ENCODE data around the gene FKBP6.
A peak's percentile ranks its signal among the peaks of the same experiment; 100 is the strongest.
"Not testable (repeated sequence)": the region's sequence is repeated elsewhere in the genome, so short reads cannot be mapped to it uniquely, and the experiment has no call there.

The FKBP6 gene

DNA sequence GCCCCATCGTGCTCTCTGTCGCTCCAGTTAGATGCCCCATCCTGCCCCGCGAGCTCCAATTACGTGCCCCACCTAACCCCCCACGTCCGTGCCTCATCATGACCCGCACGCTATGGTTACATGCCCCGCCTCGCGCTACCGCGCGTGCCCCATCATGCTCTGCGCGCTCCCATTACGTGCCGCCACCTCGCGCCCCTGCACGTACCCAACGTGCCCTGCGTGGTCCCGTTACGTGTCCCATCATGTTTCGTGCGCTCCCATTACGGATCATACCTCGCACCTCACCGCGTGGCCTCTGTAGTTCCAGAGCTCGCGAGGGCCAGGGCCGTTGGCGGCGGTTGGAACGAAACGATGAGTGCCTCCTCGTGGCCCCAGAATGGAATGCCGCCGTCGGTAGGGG, at the start of gene FKBP6, which contains the start of gene TRIM50:
Gene FKBP6 (plus strand): TSS at position 240 of the 400 bp plus-strand sequence. CDS start 268 bp downstream, outside the sequence.
Gene TRIM50 (minus strand): TSS at position 161 of the 400 bp plus-strand sequence. CDS start 3,295 bp downstream, outside the sequence.
- DNase-seq: not testable (repeated sequence)

GRCh38 chr7:73297235-73297634, 30.7 kb upstream of the FKBP6 start:
- not testable (repeated sequence) for DNase-seq

- not testable (repeated sequence) for DNase-seq
Measured at GRCh38 chr7:73297706-73298105, 30.3 kb upstream of the FKBP6 start.

DNA sequence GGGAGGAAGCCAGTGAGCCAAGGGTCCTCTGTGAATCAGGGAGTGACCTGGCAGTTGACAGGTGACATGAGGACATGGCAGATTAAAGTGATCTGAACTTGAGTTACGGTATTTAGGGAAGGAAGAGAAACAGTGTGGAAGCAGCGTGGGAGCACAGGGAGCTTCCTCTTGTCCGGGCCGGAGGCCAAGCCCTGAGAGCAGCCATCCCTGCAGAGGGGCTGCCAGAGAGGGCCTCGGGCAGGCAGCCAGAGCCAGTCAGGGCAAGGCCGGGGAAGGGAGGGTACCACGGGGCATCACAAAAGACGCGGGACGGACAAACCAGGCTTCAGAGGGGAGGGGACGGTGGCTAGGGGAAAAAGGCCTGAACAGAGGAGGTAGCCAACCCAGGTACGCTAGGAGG, 28.1 kb upstream of the FKBP6 start:
- DNase-seq: not testable (repeated sequence)

DNA sequence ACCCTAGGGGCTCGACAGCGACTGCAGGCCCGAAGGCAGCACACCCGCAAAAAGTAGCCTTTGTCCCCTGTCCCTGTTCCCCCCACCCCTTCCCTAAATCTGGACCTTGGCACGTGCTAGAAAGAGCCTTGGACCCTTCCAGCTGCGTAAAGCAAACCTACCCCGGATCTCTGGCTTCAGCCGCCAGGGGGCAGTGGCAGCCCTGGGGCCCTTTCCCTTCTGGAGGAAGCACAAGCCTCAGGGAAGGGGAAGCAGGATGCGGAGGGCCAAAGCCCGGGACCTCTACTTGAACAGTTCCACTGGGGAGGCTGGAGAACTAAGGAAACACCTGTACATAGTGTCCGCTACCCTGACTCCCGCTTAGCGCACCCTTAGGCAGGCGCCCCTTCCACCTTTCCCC, 26.9 kb upstream of the FKBP6 start:
- DNase-seq: not testable (repeated sequence)

- DNase-seq: not testable (repeated sequence)
Measured at GRCh38 chr7:73302846-73303245, 25.1 kb upstream of the FKBP6 start.

DNA sequence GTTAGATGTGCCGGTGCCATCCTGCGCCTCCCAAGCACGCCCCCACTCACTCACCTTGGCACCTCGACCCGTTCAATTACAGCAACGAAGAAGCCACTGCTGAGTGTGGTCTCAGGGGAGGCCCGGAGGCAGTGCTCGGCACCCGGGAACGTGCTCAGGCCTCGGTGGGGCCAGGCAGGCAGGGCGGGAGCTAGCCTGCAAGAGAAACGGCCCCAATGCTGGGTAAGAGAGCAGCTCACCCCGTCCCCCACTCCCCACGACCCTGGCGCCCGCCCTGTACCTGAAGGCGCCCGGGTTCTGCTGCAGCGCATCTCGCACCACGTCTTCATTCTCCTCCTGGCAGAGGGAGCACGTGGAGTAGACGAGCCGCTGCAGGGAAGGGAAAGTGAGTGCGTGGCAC, 24.4 kb upstream of the FKBP6 start:
- DNase-seq: no peak

DNA sequence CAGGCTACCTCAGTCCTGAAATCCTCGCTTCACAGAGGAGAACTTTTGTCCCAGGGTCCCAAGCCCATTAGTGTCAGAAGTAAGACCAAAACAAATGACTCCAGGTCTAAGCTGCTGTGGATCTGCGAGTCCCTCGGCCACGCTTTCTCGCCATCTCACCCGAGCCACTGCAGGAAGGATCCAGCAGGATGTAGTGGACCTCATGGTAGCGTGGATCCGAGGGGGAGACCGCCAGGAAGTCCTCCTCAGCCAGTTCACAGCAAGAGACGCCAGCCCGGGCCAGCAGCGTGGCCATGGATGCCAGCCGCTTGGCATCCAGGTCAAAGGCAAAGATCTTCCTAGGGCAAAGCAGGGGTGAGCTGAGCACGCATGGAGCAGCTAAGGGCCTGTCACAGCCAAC, 23.9 kb upstream of the FKBP6 start:
- DNase-seq: no peak

DNA sequence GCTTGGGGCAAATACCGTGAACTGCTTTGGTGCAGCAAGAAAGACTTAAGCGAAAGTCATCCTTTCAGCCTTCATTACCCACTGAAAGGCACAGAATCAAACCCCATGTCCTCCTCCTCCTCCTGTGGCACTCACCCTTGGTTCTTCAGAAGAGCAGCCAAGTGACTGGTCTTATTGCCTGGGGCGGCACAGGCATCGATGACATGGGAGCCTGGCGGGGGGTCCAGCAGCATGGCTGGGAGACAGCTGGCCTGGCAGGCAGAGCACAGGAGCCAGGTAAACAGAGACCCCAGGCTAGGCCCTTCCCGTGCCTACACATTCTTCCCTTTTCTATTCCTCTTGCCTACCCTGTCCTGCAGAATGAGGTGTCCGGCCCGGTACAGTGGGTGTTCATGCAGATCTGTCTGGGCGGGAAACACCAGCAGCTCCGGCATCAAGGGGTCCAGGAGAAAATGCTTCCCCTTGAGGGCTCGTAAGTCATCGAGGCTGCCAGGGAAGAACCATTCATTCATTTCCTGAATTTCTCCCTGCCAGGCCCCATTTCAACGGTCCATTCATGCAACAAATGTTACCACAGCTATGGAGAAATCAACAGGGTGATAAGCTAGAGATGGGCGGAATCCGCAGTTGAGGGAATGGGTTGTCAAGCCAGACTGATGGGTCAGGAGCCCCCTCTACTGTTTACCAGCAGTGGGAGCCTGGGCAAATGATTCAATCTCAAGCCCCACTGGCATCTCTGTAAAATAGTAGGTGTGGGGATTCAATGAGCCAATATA, 23.2 kb upstream of the FKBP6 start:
- DNase-seq: not testable (repeated sequence)

GRCh38 chr7:73307436-73307835, 20.5 kb upstream of the FKBP6 start:
- no peak for DNase-seq

- no peak for DNase-seq
Measured at GRCh38 chr7:73308074-73308664, 19.8 kb upstream of the FKBP6 start.

DNA sequence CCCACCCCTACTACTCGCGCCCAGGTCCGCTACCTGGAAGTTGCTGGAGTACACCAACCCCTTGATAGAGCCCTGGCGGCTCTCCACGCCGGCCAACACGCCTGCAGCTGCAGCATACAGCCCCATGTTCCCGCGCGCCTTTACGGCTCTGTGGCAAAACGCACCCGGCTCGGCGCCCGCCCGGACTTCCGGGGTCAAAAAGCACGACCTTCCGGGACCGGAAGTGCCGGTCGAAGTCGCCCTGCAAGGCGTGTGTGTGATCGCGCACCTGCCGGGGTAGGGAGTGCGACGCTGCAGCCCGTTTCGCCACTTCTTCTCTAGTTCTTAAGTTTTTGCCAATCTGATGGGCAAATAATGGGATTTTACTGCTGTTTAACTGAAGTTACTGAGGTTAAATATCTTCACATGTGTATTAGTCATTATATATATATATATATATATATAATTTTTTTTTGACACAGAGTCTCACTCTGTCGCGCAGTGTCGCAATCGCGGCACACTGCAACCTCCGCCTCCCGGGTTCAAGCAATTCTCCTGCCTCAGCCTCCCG, 19.2 kb upstream of the FKBP6 start, which contains the start of gene NSUN5:
Gene NSUN5 (minus strand): TSS at position 162 of the 550 bp plus-strand sequence. CDS start 36 bp downstream, at position 126.
- peak; percentile 35 for DNase-seq

DNA sequence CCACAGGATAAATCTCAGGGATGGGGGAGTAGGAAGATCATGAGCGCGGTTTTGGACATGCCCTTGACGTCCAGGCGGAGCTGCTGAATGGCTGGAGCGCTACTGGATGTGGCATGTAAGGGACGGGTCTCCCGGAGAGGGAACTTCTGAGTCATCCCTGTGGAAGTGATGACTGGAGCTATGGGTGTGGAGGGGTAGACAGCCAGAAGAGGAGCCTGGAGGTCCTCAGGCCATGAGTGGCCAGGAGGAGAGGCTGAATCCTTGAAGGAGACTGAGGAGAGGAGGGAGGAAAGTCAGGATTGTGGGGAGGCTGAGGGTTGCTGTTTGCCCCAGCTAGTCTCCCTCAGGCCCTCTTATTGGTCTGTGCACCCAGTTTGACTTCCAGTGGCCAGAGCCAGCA, 16.5 kb upstream of the FKBP6 start:
- DNase-seq: not testable (repeated sequence)

- DNase-seq: no peak
Measured at GRCh38 chr7:73312831-73313520, 15.0 kb upstream of the FKBP6 start.

- DNase-seq: no peak
Measured at GRCh38 chr7:73313521-73313906, 14.4 kb upstream of the FKBP6 start.

GRCh38 chr7:73314271-73314670, 13.7 kb upstream of the FKBP6 start:
- no peak for DNase-seq

DNA sequence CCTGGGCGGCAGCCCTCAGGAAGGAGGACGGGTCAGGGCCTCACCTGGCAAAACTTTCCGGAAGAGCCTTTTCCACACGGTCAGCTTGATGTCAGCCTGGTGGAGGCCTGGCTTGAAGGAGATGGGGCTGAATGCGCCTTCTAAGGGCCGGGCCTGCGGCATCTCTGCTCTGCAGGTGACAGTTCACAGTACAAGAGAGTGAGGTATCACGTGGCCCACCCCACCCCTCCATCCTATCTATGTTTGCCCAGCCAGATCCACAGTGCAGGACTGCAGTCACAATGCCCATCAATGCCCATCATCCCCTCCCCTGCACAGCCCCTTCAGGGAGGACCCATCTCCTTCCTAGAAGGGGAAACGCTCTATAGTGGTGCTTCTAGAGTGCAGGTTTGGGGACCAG, 11.4 kb upstream of the FKBP6 start:
- DNase-seq: no peak

- not testable (repeated sequence) for DNase-seq
Measured at GRCh38 chr7:73318656-73319204, 9.2 kb upstream of the FKBP6 start.

DNA sequence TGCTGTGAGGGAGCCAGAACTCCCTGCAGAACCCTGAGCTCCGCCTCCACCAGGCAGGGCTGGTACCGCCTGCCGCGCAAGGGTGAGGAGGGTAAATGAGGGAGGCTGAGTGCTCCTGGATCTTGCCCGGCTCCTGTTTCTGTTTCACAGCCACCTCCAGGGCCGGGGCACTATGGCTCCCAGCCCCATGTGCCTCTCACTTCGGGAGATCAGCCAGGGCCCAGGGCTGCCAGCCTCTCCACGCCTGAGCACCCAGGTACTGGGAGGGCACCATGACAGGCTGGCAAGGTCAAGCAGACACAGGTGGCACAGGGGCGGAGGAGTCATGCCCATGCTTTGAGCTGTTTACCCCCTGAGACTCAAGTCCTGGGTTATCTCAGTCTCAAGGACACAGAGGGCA, 8.4 kb upstream of the FKBP6 start:
- DNase-seq: not testable (repeated sequence)

- not testable (repeated sequence) for DNase-seq
Measured at GRCh38 chr7:73320009-73320408, 8.0 kb upstream of the FKBP6 start.

- not testable (repeated sequence) for DNase-seq
Measured at GRCh38 chr7:73323434-73324080, 4.4 kb upstream of the FKBP6 start.
